ENCODE data around the gene SLC37A3. TPM values are rescaled to one million over a fixed set of nuclear protein-coding genes. Genes with fewer than 3 reads are reported as not detected.

SLC37A3 gene
- total and polyA plus RNA-seq, 2 donors (not counting 3 experiments of a cell fraction or from before 2014, with no cell fraction given), result 32.7 to 59.7 TPM

- Histone ChIP-seq H3K4me3 (replicated peaks in 1 of 3; ENCODE audit: insufficient read depth in 1 of 3, low read depth in 1 of 3, low read length in 3 of 3) (no peak overlapping the region), H3K27me3 (ENCODE audit: control insufficient read depth in 2 of 2, insufficient read depth in 2 of 2, low read length in 2 of 2) (no peaks in the 10 kb centered on the region), H3K4me1 (ENCODE audit: control insufficient read depth, extremely low read depth, insufficient read depth, low read length) (no peaks in the 10 kb centered on the region), H3K36me3 (ENCODE audit: control insufficient read depth in 2 of 2, extremely low read depth in 1 of 2, insufficient read depth in 2 of 2, low read length in 2 of 2) (peaks cover 0 to 6% of the 10 kb centered on the region in 2 experiments), H4K20me1 (replicated peaks; ENCODE audit: control insufficient read depth, extremely low read depth, insufficient read depth, low read length) (no peaks in the 10 kb centered on the region), H3K27ac (ENCODE audit: insufficient read depth, low read depth, low read length) (no peak overlapping the region), H3K4me2 (ENCODE audit: insufficient read depth, low read length) (no peak overlapping the region), H2AFZ (ENCODE audit: low read depth, low read length) (no peak overlapping the region), H3K9me3 (replicated peaks; ENCODE audit: control insufficient read depth, insufficient read depth, low read length) (no peaks in the 10 kb centered on the region), H3K79me2 (ENCODE audit: control insufficient read depth, insufficient read depth, low read length) (no peaks in the 10 kb centered on the region), H3K9ac (replicated peaks; ENCODE audit: extremely low read depth, insufficient read depth, low read length) (no peak overlapping the region), H3K9me1 (replicated peaks; ENCODE audit: control insufficient read depth, extremely low read depth, insufficient read depth, low read length) (no peaks in the 10 kb centered on the region)
- dilution Hi-C loops (cut with MboI; ENCODE audit: extremely low pct_ligation_motif_present, low sequenced_read_pairs), result no loop called here
- DNase-seq (ENCODE audit: low read depth, low spot score) (no peak), FAIRE-seq (no peak)
- intact Hi-C loops (cut with micrococcal nuclease), result no loop called here
- ChIA-PET POLR2A (no interaction called here), CTCF (no interaction called here)
- no TSS peak for BruUV-seq (replicated peaks)
- TF ChIP-seq CTCF (IDR thresholded peaks at IDR 0.05; ENCODE audit: extremely low read depth in 1 of 2, insufficient read depth in 1 of 2, low read depth in 1 of 2, low read length in 2 of 2) (no peak), MAX (IDR thresholded peaks at IDR 0.05; ENCODE audit: insufficient read depth, insufficient read length) (no peak), GATA2 (IDR thresholded peaks at IDR 0.05; ENCODE audit: insufficient read depth, insufficient read length, low read depth, low read length) (no peak), FOS (IDR thresholded peaks at IDR 0.05; ENCODE audit: borderline replicate concordance, insufficient read depth, low read length) (no peak), POLR2A (IDR thresholded peaks at IDR 0.05; ENCODE audit: low read depth, low read length) (no peak), MYC (IDR thresholded peaks at IDR 0.05; ENCODE audit: low read depth, low read length) (no peak), POLR2AphosphoS5 (IDR thresholded peaks at IDR 0.05; ENCODE audit: insufficient read depth, low read depth, low read length) (no peak), JUN (IDR thresholded peaks at IDR 0.05; ENCODE audit: borderline replicate concordance, insufficient read depth, insufficient read length, low read depth) (no peak), EZH2 (IDR thresholded peaks at IDR 0.05; ENCODE audit: borderline replicate concordance, low read depth, low read length, severe bottlenecking) (no peak)
Measured at GRCh38 chr7:140375323-140375722, 23.0 kb downstream of the SLC37A3 start.
